NCI-H82 treated with DMSO at 0.1 percent for 48 hours (cell line): Measurements from ENCODE around the gene RACK1.
"Not testable (repeated sequence)": the region's sequence is repeated elsewhere in the genome, so short reads cannot be mapped to it uniquely, and the experiment has no call there.

ENCODE experiments used
- DNase-seq: peaks from one replicate; lab custom pipeline; 2025; ENCODE audit not compliant: unreplicated experiment; lab: John Stamatoyannopoulos, UW

Gene RACK1

GRCh38 chr5:181243564-181244343 lies at the start of gene RACK1:
TSS of gene RACK1 (minus strand) at chr5:181243906. CDS start at chr5:181243800, 106 bp downstream.
- DNase-seq = no peak

GRCh38 chr5:181287331-181287730 lies 43.6 kb upstream of the RACK1 start:
- DNase-seq = not testable (repeated sequence)

- DNase-seq = not testable (repeated sequence)
Measured at GRCh38 chr5:181285962-181286705, 42.4 kb upstream of the RACK1 start.

GRCh38 chr5:181283841-181284755 lies 40.4 kb upstream of the RACK1 start:
- DNase-seq = not testable (repeated sequence)

GRCh38 chr5:181283347-181283746 lies 39.6 kb upstream of the RACK1 start:
- DNase-seq = no peak

GRCh38 chr5:181282874-181283273 lies 39.2 kb upstream of the RACK1 start:
- DNase-seq = no peak

- DNase-seq = not testable (repeated sequence)
Measured at GRCh38 chr5:181282415-181282814, 38.7 kb upstream of the RACK1 start.

GRCh38 chr5:181281984-181282316 lies 38.2 kb upstream of the RACK1 start:
- no peak for DNase-seq

- DNase-seq = no peak
Measured at GRCh38 chr5:181281077-181281983, 37.6 kb upstream of the RACK1 start.

- no peak for DNase-seq
Measured at GRCh38 chr5:181280251-181280762, 36.6 kb upstream of the RACK1 start.

GRCh38 chr5:181273433-181273744 lies 29.7 kb upstream of the RACK1 start:
- not testable (repeated sequence) for DNase-seq

- DNase-seq = no peak
Measured at GRCh38 chr5:181271081-181271480, 27.4 kb upstream of the RACK1 start.

- DNase-seq = not testable (repeated sequence)
Measured at GRCh38 chr5:181267907-181268306, 24.2 kb upstream of the RACK1 start.

GRCh38 chr5:181267291-181267904 lies 23.7 kb upstream of the RACK1 start:
- not testable (repeated sequence) for DNase-seq

GRCh38 chr5:181265092-181265671 lies 21.5 kb upstream of the RACK1 start:
- DNase-seq = no peak

- DNase-seq = no peak
Measured at GRCh38 chr5:181263633-181264032, 19.9 kb upstream of the RACK1 start.

- DNase-seq = no peak
Measured at GRCh38 chr5:181261320-181262049, 17.8 kb upstream of the RACK1 start.

GRCh38 chr5:181260720-181261319 lies 17.1 kb upstream of the RACK1 start, which contains the start of gene TRIM52:
TSS of gene TRIM52 (minus strand) at chr5:181261143. CDS start at chr5:181260813, 330 bp downstream.
- DNase-seq = no peak
